Ovary (tissue), 9 donors: ENCODE data around the gene ZG16. TPM values are rescaled to one million over a fixed set of nuclear protein-coding genes. Genes with fewer than 3 reads are reported as not detected.
"Not testable (repeated sequence)": the region's sequence is repeated elsewhere in the genome, so short reads cannot be mapped to it uniquely, and the experiment has no call there.

Experiments used
- DNase-seq, 5 donors: peaks; one replicate each; pipeline ENCODE4 v3.0.0-alpha.2; 2019 to 2020
- H3K27ac ChIP-seq, 2 donors: fragments of 200-600 bp; one replicate each; pipeline versions ENCODE4 v1.5.1 to v1.8.0; 2019 to 2022
- H3K27me3 ChIP-seq: fragments of 200-600 bp; one replicate; pipeline ENCODE4 v1.8.0; 2022
- H3K36me3 ChIP-seq: fragments of 200-600 bp; sonication (generic); one replicate; pipeline ENCODE4 v1.5.1; 2019
- H3K4me1 ChIP-seq: one replicate; pipeline ENCODE4 v1.8.1; 2013; ENCODE audit warnings: mild to moderate bottlenecking, moderate library complexity; ENCODE audit not compliant: insufficient read depth
- H3K4me3 ChIP-seq: fragments of 200-600 bp; sonication (generic); one replicate; pipeline ENCODE4 v1.5.1; 2017
- H3K9me3 ChIP-seq, 2 donors: fragments of 200-600 bp in 1 of 2; sonication (generic) in 1 of 2; one replicate each; pipeline versions ENCODE4 v1.5.1 to v1.8.1; 2013 to 2019; ENCODE audit warnings: mild to moderate bottlenecking in 1 of 2, moderate library complexity in 1 of 2
- EP300 ChIP-seq: sonication (generic); formaldehyde crosslinking; IDR thresholded peaks from one replicate; pipeline ENCODE4 v1.6.1; 2017; ENCODE audit warnings: antibody characterized with exemption
- POLR2A ChIP-seq: fragments of 450-650 bp; IDR thresholded peaks from one replicate; pipeline ENCODE4 v1.6.1; 2017; ENCODE audit warnings: antibody characterized with exemption, mild to moderate bottlenecking, moderate library complexity
- WGBS, 3 donors: extraction: QIAGEN DNeasy Blood & Tissue Kit in 1 of 3; methylation state at CpG; one replicate each; pipeline versions ENCODE4 v1.1.5 to v1.1.7; 2013 to 2017; 5-methylcytosine and 5-hydroxymethylcytosine counted together
- intact Hi-C, 4 donors: fragments of 100-400 bp; cut with DNase I; formaldehyde crosslinking; loops; one replicate each; pipeline versions ENCODE4 v1.11.0 to v1.15.1; 2022 to 2023
- polyA plus RNA-seq, 2 donors: library from polyadenylated mRNA; stranded (reverse); fragments of 200-250 nt in 1 of 2; fragments of 350-450 nt in 1 of 2; fragmentation: Illumina TruSeq in 1 of 2; extraction: RNeasy Lipid Tissue Mini Kit (QIAGEN cat#74804) in 1 of 2; gene quantifications; one replicate each; pipeline ENCODE4 v1.2.3, GENCODE V29; 2013 to 2014
- total RNA-seq, 7 donors: library from RNA; depleted of rRNA in 2 of 7; stranded (reverse); fragments of >200 nt in 2 of 7; fragmentation: NEBNext Ultra II Directional in 3 of 7; extraction: Animal tissue kit (Norgen Biotek cat#: 25700) in 3 of 7; gene quantifications; one replicate each; pipeline versions ENCODE4 v1.1.0 to v1.2.4, GENCODE V29; 2016 to 2023
- TF ChIP-seq, protein P1 (sequence below), 3 donors: fragments of 450-650 bp in 2 of 3; fragments of 200-600 bp in 1 of 3; IDR thresholded peaks; one replicate each; pipeline versions ENCODE4 v1.5.1 to v1.8.0; 2016 to 2022; ENCODE audit warnings: antibody characterized with exemption in 3 of 3, mild to moderate bottlenecking in 1 of 3
- donor health status: DM: no; HTN: no; CAD: no; lungs with moderate emphysema.
- donor health status: DM: no; HTN: no; CAD: no.
- donor health status: Bipolar disorder and iron deficiency.
- donor health status: DM: yes; HTN: yes; CAD: no.
- donor health status: DM: no; HTN: no; CAD: no.
- donor health status: DM: yes; HTN: yes; CAD: no.

ZG16 gene
- total and polyA plus RNA-seq, 9 donors = 0.07 to 0.48 (median 0.15) TPM; not detected in 6

DNA sequence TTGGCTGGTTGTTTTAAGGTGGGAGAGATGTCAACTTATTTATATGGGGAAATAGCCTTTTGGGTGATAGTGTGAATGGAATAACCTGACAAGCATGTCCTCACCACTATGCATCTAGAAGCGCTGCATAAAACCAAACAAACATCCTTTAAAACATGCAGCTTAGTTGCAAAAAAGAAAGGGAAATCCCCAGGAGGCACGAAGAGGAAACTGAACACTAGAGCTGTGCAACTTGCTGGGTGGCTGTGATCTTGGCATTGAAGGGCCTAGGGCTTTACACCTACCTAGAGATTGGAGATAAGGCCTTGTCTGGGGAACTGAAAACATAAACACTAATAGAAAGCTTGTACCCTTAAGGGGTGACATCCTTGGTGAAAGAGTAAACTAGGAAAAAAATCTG is 39.5 kb upstream of the ZG16 start:
- no peaks in the 10 kb centered on the region for H3K27me3 ChIP-seq
- intact Hi-C loops = loop anchor here in 1 of 4 donors (10.0 kb wide), 1 partner anchor 754 kb away; the partner anchor contains the start of gene LAT
- H3K27ac ChIP-seq = no peak overlapping the region
- 82 to 91% (median 88%) methylated on average over 2 of the region's 2 CpGs for WGBS, 3 donors
- no peak overlapping the region for H3K4me3 ChIP-seq
- no peak for TF ChIP-seq EP300
- no peak for TF ChIP-seq POLR2A
- TF ChIP-seq, protein P1, sequence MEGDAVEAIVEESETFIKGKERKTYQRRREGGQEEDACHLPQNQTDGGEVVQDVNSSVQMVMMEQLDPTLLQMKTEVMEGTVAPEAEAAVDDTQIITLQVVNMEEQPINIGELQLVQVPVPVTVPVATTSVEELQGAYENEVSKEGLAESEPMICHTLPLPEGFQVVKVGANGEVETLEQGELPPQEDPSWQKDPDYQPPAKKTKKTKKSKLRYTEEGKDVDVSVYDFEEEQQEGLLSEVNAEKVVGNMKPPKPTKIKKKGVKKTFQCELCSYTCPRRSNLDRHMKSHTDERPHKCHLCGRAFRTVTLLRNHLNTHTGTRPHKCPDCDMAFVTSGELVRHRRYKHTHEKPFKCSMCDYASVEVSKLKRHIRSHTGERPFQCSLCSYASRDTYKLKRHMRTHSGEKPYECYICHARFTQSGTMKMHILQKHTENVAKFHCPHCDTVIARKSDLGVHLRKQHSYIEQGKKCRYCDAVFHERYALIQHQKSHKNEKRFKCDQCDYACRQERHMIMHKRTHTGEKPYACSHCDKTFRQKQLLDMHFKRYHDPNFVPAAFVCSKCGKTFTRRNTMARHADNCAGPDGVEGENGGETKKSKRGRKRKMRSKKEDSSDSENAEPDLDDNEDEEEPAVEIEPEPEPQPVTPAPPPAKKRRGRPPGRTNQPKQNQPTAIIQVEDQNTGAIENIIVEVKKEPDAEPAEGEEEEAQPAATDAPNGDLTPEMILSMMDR (IDR thresholded peaks at IDR 0.05) = no peak
- no peaks in the 10 kb centered on the region for H3K36me3 ChIP-seq
- no peaks in the 10 kb centered on the region for H3K4me1 ChIP-seq
- DNase-seq = no peak
- no peaks in the 10 kb centered on the region for H3K9me3 ChIP-seq

DNA sequence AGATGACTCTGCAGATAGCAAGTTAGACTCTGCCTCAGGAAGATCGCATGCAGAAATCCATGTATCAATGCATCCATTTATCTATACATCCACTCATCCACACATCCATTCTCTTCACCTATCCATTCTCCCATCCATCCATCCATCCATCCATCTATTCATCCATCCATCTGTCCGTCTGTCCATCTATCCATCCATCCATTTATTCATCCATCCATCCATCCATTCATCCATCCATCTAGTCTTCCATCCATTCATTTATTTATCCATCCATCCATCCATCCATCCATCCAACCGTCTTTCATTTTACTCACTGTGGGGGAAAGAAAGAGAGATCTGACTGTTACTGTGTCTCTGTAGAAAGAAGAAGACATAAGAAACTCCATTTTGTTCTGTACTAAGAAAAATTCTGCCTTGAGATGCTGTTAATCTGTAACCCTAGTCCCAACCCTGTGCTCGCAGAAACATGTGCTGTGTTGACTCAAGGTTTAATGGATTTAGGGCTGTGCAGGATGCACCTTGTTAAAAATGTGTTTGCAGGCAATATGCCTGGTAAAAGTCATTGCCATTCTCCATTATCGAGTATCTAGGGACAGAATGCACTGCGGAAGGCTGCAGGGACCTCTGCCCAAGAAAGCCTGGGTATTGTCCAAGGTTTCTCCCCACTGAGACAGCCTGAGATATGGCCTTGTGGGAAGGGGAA is 38.0 kb upstream of the ZG16 start:
- not testable (repeated sequence) for H3K27me3 ChIP-seq, DNase-seq, H3K27ac ChIP-seq, H3K4me3 ChIP-seq, H3K4me1 ChIP-seq, H3K36me3 ChIP-seq, H3K9me3 ChIP-seq
- intact Hi-C loops = loop anchor here in 2 of 4 donors (10.0 kb wide), 3 partner anchors 55 to 755 kb away; partner anchors contain the start of genes KIF22 (in 1 of the 2) and LAT (in 1 of the 2)
- WGBS, 3 donors = 75 to 88% (median 83%) methylated on average over 6 of the region's 6 CpGs

DNA sequence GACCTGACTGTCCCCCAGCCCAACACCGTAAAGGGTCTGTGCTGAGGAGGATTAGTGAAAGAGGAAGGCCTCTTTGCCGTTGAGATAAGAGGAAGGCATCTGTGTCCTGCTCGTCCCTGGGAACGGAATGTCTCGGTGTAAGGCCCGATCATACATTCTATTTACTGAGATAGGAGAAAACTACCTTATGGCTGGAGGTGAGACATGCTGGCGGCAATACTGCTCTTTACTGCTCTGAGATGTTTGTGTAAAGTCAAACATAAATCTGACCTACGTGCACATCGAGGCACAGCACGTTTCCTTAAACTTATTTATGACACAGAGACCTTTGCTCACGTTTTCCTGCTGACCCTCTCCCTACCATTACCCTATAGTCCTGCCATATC is 37.4 kb upstream of the ZG16 start:
- not testable (repeated sequence) for H3K9me3 ChIP-seq, DNase-seq, H3K4me1 ChIP-seq, H3K4me3 ChIP-seq, H3K27me3 ChIP-seq, H3K27ac ChIP-seq, H3K36me3 ChIP-seq
- WGBS, 3 donors = 36 to 53% (median 49%) methylated on average over 11 of the region's 11 CpGs
- intact Hi-C loops = loop anchor here in 2 of 4 donors (10.0 kb wide), 2 partner anchors 54 to 736 kb away; partner anchors contain the start of gene KIF22 (in 1 of the 2)

DNA sequence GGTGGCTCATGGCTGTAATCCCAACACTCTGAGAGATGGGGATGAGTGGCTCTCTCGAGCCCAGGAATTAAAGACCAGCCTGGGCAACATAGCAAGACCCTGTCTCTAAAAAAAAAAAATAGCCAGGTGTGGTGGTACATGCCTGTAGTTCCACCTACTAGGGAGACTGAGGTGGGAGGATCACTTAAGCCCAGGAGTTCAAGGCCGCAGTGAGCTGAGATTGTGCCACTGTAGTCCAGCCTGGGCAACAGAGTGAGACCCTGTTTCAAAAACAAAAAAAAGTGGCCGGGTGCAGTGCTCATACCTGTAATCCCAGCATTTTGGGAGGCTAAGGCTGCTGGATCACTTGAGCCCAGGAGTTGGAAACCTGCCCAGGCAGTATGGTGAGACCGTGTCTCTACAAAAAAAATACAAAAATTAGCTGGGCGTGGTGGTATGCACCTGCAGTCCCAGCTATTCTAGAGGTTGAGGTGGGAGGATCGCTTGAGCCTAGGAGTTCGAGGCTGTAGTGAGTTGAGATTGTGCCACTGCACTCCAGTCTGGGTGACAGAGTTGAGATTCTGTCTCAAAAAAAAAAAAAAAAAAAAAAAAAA is 35.3 kb upstream of the ZG16 start:
- H3K36me3 ChIP-seq = no peaks in the 10 kb centered on the region
- no peak for TF ChIP-seq EP300
- no peak for TF ChIP-seq POLR2A
- TF ChIP-seq, protein P1 (IDR thresholded peaks at IDR 0.05) = no peak
- no peaks in the 10 kb centered on the region for H3K27me3 ChIP-seq
- no peaks in the 10 kb centered on the region for H3K4me1 ChIP-seq
- H3K27ac ChIP-seq = no peak overlapping the region
- intact Hi-C loops = loop anchor here in 2 of 4 donors (10.0 kb wide), 2 partner anchors 52 to 738 kb away; partner anchors contain the start of gene KIF22 (in 1 of the 2)
- H3K9me3 ChIP-seq = no peaks in the 10 kb centered on the region
- H3K4me3 ChIP-seq = no peak overlapping the region
- WGBS, 3 donors = 82 to 88% (median 83%) methylated on average over 7 of the region's 7 CpGs
- no peak for DNase-seq

DNA sequence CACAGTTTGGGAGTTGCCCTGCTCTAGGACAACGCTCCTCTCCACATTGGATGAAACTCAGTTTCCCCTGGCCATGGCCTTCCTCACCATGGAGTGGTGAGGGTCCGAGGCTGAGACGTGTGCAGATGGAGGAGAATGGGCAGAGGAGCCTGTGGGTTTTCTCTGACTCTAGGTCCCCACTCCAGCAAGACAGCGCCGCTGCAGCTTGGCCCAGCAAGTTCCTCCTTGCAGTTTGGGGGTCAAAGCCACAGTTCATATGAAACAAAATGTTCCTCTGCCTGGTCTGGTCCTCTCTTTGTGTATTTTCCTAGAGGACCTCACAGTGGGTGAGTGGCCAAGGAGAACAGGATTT is 34.6 kb upstream of the ZG16 start:
- no peaks in the 10 kb centered on the region for H3K4me1 ChIP-seq
- intact Hi-C loops = loop anchor here in 2 of 4 donors (10.0 kb wide), 2 partner anchors 51 to 739 kb away; partner anchors contain the start of gene KIF22 (in 1 of the 2)
- no peak overlapping the region for H3K27ac ChIP-seq
- WGBS, 3 donors = 94 to 97% (median 96%) methylated on average over 5 of the region's 5 CpGs
- no peaks in the 10 kb centered on the region for H3K27me3 ChIP-seq
- no peak for DNase-seq
- no peaks in the 10 kb centered on the region for H3K36me3 ChIP-seq
- TF ChIP-seq, protein P1 (IDR thresholded peaks at IDR 0.05) = no peak
- TF ChIP-seq POLR2A (no peak), EP300 (no peak)
- H3K4me3 ChIP-seq = no peak overlapping the region
- no peaks in the 10 kb centered on the region for H3K9me3 ChIP-seq
